Loucy (cell line): ENCODE results near the gene MINK1.
"Not testable (repeated sequence)": the region's sequence is repeated elsewhere in the genome, so short reads cannot be mapped to it uniquely, and the experiment has no call there.

ENCODE experiments used
- CTCF ChIP-seq: fragments of 200-600 bp; sonication (generic); conservative IDR thresholded peaks from 2 replicates; pipeline ENCODE4 v1.5.1; 2014; ENCODE audit warnings: mild to moderate bottlenecking, antibody characterized with exemption, low read length
- EZH2phosphoT487 ChIP-seq: fragments of 200-600 bp; IDR thresholded peaks from 2 replicates; pipeline ENCODE4 v1.6.1; 2018; ENCODE audit warnings: antibody characterized with exemption, mild to moderate bottlenecking, moderate library complexity, borderline replicate concordance

- TF ChIP-seq CTCF, EZH2phosphoT487: not testable (repeated sequence)
These were observed 36.2 kb downstream of the MINK1 start for GRCh38 chr17:4869058-4869998.
